Islet precursor cell (in vitro differentiated cells): ENCODE data around the gene SCN2A.
"Not testable (repeated sequence)": the region's sequence is repeated elsewhere in the genome, so short reads cannot be mapped to it uniquely, and the experiment has no call there.

ENCODE experiments used
- DNase-seq: peaks from one replicate; pipeline ENCODE4 v3.0.0-alpha.2; 2018

The SCN2A gene

DNA sequence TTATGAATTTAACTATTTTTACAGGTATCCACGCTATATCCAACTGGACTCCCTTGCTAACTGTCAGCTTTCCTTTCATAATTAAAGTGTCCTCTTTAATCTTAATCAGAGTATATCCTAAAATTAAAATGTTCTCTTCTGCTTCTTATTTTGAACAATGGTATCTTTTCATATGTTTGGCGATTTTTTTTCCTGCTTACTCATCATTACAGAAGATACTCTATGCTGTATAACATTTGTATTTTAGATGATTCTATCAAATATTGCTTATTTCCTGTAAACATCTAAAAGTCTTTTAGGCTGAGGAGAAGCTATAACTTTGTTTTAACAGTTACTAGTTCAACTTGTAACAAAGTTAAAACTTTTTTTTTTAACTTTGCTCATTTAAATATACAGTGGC is 17.4 kb downstream of the SCN2A start:
- DNase-seq: no peak

DNA sequence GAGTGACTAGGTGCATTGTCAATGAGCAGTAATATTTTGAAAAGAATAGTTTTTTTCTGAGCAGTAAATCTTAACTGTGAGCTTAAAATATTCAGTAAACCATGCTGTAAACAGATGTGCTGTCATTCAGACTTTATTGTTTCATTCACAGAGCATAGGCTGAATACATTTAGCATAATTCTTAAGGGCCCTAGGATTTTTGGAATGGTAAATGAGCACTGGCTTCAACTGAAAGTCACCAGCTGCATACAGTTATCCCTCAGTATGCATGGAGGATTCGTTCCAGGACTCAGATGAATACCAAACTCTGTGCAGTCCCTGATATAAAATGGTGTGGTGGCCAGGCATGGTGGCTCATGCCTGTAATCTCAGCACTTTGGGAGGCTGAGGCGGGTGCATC is 21.1 kb downstream of the SCN2A start:
- DNase-seq: not testable (repeated sequence)

DNA sequence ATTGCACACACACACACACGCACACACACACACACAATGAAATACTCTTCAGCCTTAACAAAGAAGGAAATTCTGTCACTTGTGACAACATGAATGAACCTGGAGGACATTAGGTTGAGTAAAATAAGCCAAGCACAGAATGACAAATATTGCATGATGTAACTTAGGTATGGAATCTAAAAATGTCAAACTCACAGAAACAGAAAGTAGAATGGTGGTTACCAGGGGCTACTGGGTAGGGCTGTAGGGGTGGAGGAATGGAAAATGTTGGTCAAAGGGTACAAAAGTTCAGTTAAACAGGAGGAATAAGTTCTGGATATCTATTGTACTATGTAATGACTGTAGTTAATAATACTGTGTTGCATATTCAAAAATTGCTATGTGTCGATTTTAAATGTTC is 29.5 kb downstream of the SCN2A start:
- DNase-seq: no peak

DNA sequence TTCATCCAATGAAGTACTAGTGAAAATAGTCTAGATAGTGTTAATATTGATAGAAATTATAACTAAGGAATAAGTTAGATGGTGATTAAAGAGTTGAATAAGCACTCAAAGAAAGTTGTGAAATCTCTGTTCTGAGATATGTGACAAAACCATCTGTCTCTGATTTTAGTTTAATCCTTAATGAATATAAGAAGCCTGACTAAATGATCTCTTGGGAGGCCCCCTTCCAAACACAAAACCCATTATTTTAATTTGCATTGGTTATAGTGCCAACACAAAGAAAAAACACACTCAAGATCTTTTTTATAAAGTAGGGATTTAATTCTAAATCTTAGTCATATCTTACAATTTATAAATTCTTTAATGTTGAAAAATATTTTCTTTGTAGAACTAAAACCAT is 34.0 kb downstream of the SCN2A start:
- DNase-seq: no peak

DNA sequence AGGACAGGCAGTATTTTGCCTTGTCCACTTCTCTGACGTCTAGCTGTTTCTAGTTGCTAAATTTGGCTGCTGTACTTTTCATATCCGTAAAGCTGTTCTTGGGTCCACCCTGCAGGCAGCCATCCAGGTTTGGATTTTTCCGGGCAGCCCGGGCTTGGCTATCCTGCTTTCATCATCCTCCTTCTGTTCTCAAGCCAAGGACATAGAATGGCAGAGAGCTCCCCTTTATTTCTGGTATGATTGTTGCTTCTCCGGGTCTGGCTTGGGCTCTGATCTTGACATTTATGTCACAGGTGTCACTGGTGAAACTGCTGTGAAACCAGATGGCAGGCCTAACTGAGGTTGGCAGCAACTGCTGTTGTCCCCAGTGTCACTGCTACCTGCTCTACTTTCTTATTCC is 35.5 kb downstream of the SCN2A start:
- no peak for DNase-seq

DNA sequence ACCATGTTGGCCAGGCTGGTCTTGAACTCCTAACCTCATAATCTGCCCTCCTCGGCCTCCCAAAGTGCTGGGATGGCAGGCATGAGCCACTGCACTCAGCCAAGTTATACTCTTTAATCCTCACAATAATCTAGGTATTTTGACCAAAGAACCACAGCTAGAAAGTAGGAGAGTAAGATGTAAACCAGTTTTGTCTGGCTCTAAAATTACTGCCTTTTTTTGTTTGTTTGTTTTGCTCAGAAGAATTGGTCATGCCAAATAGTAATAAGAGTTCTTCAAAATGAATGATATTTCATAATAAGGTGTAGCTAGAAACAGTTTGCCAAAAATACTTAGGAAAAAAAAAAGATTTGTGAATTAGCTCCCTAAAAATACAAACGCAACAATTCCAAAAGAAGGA is 36.7 kb downstream of the SCN2A start:
- DNase-seq: no peak

DNA sequence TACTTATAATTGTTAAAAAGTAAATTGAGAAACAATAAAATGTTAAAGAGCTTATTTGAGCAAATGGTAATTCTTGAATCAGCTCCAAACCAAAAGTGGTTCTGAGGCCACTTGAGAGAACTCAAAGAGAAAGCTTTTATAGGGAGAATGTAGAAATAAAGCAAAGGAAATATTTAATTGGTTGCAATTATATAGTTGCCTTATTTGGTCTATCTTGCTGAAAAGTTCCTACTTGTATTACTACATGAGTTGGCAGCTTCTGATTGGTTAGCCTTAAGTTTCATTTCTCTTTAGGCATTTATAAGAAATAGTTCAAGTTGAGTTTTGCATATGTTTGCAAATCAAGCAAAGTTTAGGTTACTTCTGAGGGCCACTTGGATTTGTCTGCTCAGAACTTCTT is 38.1 kb downstream of the SCN2A start:
- no peak for DNase-seq

DNA sequence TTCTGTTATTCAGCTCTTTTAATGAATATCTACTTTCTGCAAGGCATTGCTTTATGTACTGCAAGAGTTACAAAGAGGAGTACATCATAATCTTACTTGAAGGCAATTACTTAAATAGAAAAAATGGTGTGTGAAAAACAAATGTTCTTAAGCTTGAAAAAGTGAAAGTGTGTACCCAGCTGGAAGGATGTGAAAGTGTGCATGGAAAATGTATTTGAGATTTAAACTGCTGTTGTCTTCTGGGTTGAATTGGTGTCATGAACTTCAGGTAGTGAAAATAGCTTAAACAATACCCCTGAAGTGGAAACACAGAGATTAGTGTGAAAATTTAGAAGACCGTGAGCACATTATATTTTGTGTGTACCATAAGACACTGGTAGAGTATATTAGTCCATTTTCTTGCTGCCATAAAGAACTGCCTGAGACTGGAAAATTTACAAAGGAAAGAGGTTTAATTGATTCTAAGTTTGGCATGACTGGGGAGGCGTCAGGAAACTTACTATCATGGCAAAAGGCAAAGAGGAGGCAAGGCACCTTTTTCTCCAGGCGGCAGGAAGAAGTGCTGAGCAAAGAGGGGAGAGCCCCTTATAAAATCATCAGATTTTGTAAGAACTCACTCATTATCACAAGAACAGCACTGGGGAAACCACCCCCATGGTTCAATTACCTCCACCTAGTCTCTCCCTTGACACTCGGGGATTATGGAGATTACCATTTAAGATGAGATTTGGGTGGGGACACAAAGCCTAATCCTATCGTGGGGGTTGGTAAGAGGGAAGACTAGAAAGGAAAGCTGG is 38.8 kb downstream of the SCN2A start:
- no peak for DNase-seq

DNA sequence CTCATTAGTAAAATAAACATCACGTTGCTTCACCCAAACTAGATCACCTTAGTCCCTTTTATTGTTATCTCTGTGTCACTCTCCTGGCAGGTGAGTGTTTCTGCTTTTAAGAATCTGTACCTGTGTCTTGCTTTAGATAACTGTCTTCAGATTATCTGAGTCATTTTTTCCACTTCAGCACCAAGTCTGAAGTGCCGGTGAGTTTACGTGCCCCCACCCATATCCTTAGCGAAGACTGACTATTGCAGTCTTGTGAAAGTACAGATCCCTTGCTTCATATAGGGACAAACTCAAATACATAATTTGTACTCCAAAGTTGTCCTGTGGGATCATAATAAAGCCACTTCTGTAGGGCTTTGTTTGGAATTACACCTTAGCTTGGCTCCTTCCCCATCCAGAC is 41.1 kb downstream of the SCN2A start:
- no peak for DNase-seq

DNA sequence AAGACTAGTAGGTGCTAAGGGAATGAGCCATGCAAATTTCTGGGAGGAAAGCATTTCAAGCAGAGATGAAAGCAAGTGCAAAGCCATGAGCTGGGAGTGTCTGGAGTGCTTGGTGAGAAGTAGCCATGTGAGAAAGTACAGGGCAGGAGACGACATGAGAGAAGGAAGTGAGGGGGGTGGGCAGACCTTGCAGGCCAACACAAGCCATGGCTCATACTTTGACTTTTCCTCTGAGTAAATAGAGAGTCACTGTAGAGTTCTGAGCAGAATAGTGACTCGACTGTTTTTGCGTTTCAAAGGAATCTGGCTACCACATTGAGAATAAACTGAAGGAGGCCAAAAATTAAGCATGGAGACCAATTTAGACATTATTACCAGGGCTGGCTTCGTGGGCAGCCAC is 42.2 kb downstream of the SCN2A start:
- no peak for DNase-seq

DNA sequence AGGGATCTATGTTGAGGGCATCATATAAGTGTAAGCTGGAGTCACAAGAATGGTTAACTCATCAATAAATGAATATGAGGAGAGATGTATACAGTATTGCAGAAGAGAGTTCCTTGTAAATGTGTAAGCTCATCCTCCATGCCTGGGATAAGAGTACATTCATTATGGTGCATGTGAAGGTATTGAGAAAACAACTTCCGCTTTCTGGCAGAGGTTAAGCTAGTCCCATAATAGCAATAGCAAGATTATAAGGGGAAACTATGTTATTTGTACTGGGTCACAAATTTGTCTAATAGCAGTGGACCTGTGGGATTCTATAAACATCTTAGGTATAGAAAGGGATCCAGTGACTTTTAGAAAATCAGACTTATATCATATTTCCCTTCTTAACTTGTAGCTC is 44.1 kb downstream of the SCN2A start:
- DNase-seq: no peak

DNA sequence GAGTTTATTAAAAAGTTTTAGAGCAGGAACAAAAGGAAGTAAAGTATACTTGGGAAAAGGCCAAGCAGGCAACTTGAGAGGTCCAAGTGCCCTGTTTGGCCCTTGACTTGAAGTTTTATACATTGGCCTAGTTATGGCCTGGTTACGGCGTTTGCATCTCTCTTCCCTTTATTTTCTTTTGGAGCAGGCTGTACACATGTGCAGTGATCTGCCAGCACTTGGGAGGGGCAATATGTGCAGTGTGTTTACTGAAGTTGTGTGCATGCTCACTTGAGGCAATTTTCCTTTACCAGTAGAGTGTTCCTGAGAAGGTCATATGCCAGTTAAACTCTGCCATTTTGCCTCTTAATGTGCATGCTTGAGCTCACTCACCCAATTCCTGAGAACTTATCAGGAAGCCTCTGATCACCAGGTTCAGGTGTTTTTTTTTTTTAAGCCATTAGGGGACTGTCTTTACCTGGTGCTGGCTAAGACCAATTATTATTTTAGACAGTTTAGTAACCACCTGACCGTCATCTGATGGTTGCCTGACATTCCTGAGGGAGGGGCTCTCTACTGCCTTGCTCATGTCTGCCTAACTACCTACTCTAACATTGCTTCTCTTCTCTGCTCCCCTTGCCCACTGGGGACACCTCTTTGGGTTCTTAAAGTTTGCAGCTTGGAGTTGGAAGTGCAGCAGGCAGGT is 48.0 kb downstream of the SCN2A start:
- peak; percentile 67 for DNase-seq

DNA sequence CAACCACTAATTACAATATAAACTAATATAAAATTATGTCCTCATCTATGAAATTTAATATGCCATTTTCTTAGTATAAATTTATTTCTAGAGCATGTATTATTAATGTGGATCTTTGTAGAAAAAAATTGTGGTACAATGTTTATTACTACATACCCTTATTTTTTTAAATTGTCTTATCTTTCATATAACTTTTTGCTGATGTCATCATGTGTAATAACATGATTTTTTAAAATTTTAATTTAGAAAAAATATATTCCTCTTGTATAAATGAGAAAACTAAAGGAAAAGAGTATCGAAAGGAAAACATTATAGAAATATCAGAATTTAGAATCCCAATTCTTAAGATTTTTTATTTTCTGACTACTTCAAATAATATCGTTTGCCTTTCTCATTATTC is 49.9 kb downstream of the SCN2A start:
- DNase-seq: no peak

DNA sequence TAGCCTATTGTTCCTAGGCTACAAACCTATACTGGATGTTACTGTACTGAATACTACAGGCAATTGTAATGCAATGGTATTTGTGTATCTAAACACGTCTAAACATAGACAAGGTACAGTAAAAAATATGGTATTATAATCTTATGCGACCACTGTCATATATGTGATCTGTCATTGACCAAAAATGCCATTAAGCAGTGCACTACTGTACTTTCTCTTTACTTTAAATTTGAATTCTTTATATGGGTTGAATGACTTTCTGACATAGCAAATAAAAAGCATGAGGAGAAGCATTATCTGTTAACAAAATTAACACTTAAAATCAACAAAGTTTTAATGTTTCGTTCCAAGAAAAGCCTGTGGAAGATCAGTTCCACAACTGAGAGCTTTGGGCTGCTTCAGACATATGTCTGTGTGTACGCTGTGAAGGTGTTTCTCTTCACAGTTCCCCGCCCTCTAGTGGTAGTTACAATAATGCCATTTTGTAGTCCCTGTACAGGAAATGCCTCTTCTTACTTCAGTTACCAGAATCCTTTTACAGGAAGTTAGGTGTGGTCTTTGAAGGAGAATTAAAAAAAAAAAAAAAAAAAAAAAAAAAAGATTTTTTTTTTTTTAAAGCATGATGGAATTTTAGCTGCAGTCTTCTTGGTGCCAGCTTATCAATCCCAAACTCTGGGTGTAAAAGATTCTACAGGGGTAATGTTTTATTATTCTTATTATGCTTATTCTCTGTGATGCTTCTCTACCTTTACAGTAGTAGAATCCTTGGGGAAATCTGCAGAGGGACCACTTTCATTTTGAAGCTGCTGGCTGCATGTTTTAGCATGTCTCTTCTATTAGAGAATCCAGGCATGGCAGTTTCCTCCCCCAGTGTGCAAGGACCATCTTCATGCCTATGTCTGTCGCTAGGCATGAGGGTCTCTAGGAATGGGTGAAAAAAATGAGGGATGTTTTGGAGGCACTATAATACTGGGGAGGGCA is 54.5 kb downstream of the SCN2A start:
- peak; percentile 67 for DNase-seq

DNA sequence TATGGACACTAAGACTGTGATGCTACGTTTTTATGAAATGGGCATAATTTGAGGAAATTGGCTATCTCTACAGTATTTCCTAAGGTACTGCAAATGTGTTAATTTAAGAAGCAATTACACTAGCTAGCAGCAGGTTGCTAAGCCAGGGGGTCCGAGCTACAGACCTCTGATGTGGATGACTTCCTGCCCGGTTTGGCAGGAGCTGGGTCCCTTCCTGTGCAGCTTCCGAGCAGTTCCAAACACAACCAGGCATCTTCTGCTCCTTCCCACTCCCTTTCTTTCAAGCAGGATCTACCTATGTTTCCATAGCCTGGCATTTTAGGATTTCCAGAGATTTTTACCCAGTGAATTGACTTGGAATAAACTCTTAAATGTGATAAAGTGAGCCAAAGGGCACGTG is 55.7 kb downstream of the SCN2A start:
- no peak for DNase-seq

DNA sequence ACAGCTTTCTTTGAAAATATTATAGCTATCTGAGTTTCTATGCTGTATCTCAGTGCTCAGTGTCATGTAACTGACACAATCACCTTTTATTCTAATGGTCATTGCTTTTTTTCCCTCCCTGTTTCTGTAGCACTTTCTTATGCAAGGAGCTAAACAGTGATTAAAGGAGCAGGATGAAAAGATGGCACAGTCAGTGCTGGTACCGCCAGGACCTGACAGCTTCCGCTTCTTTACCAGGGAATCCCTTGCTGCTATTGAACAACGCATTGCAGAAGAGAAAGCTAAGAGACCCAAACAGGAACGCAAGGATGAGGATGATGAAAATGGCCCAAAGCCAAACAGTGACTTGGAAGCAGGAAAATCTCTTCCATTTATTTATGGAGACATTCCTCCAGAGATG is 56.4 kb downstream of the SCN2A start:
- no peak for DNase-seq

DNA sequence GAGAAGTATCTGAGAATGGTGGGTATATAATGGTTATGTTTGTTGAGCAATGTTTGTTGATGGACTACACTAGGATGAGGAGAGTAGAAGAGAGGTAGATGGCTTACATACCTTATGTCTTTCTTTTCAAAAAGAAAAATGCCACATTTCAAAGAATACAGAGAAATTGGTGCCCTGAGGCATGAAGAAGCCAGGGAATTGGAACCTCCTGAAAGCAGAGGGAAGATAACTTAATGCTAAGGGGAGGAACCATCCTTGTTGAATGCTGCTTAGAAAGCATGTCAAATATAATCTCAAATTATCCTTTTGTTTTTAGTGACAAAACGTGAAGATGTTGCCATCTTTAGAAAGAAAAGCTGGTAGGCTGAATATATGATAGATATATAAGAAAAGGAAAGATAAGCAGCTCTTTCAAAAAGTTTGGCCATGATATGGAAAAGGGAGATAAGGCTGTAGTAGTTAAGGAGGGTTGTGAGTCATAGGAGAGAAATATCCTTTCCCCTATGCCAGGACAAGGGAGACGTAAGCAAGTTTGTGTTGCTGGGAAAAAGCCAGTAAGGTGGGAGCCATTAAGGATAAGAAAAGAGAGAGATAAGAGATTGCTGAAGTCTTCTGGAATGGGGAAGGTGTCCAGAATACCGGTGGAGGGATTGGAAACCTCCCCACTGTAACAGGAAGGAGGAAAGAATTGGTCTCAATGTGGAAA is 66.3 kb downstream of the SCN2A start:
- no peak for DNase-seq

DNA sequence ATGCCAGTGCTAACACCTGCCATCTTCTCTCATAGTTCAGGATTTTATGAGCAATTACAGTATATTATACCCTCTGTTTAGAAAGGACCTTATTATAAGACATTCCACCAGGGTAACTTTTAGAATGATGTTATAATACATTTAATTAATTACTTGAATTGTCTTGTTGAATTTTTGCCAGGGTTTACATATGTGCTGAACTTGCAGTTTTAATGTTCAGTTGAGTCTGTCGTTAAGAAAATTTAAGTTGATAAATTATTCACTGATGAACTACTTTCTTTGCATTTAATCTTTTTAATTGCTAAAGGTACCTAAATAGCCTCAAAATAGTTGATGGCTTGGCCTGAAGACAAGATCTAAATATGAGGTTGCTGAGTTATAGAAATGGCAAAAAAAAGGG is 68.1 kb downstream of the SCN2A start:
- DNase-seq: no peak

DNA sequence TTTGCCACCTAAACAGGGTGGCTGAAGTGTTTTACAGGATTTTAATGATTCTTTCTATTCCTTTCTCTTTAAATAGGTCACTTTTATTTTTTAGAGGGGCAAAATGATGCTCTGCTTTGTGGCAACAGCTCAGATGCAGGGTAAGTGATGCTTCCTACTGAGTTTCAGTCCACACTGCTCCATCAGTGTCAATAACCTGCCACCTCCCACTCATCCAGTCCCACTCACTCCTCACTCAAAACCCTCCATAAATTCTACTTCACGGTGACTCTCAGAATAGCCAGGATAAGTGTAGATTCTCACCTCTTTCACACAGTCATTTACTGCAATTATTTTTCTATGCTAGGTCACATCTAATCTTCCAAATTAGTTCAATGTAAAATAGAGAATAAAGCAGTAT is 72.7 kb downstream of the SCN2A start:
- no peak for DNase-seq

DNA sequence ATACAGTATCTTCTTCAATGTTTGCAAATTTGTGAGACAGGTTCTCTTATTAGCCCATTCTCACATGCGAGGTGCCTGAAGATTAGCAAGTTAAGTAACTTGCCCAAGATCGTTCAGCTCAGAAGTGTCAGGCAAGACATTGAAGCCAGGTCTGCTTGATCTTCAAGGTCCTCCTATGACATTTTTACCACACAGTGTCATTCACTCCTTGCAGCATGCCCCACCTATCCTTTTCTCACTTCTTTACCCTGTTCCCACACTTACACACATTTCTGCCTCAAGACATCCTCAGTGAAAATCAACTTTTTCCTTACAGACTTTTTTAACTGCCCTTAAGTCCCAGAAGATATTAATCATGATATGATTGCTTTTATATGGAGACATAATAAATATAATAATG is 73.8 kb downstream of the SCN2A start:
- DNase-seq: no peak

DNA sequence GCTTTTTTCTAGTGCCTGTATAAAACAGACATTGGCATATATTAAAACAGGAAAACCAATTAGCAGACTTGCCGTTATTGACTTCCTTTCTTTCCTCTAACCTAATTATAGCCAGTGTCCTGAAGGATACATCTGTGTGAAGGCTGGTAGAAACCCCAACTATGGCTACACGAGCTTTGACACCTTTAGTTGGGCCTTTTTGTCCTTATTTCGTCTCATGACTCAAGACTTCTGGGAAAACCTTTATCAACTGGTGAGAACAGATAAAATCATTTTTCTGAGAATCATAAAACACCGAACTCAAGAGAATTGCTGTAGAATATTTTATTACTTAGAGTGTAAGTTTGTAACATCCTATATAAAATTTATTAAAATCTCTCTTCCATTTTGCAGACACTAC is 74.3 kb downstream of the SCN2A start:
- no peak for DNase-seq

DNA sequence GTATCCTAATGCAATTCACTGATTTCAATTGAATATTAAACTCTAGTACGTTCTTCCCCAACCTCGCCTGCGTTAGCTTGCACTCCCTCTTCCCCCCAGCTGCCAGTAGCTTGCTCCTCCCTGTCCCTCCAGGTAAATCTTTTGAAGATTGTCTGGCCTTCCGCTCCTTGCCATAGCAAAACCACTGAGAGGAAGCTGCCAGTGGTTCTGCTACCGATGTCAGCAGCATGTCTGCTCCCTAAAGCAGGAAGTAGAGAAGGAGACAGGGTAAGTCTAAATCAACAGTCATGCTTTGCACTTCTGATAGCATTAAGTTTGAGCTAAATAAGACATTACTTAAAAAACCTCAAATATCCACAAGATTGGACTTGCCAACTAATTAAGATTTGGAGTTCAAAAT is 89.1 kb downstream of the SCN2A start:
- DNase-seq: no peak

DNA sequence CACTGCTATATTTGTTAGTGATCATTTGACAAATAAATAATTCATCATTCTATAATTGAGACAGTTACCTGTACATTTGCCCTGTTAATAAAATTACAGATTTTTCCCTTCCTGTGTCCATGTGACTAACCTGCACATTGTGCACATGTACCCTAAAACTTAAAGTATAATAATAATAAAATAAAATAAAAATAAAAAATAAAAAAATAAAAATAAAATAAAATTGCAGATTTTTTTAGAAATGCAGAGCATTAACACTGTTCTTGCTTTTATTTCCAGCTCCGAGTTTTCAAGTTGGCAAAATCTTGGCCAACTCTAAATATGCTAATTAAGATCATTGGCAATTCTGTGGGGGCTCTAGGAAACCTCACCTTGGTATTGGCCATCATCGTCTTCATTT is 105.1 kb downstream of the SCN2A start:
- DNase-seq: not testable (repeated sequence)
